Gastroesophageal sphincter (tissue), 4 donors: ENCODE measurements around the gene GNG14. TPM values are rescaled to one million over a fixed set of nuclear protein-coding genes. Genes with fewer than 3 reads are reported as not detected.
"Not testable (repeated sequence)": the region's sequence is repeated elsewhere in the genome, so short reads cannot be mapped to it uniquely, and the experiment has no call there.

Experiments
- ATAC-seq: fragments of 150-250 bp; one replicate; pipeline ENCODE4 v1.9.1; 2016; ENCODE audit warnings: mild to moderate bottlenecking, moderate library complexity
- H3K27ac ChIP-seq, 4 donors: fragments of 200-600 bp; sonication (generic) in 3 of 4; 1 replicate in 3 of 4; 2 replicates in 1 of 4; pipeline ENCODE4 v1.5.1; 2016 to 2019
- H3K27me3 ChIP-seq: fragments of 200-600 bp; sonication (generic); one replicate; pipeline ENCODE4 v1.5.1; 2019
- H3K36me3 ChIP-seq, 2 donors: fragments of 200-600 bp; sonication (generic); one replicate each; pipeline ENCODE4 v1.5.1; 2019; ENCODE audit warnings: control low read depth in 1 of 2
- H3K4me1 ChIP-seq, 3 donors: fragments of 200-600 bp; sonication (generic); 1 replicate in 2 of 3; 2 replicates in 1 of 3; pipeline ENCODE4 v1.5.1; 2016 to 2019; ENCODE audit warnings: control low read depth in 2 of 3
- H3K4me3 ChIP-seq, 2 donors: fragments of 200-600 bp; sonication (generic); one replicate each; pipeline ENCODE4 v1.5.1; 2019; ENCODE audit warnings: mild to moderate bottlenecking in 1 of 2, moderate library complexity in 1 of 2
- H3K9me3 ChIP-seq, 3 donors: fragments of 200-600 bp; sonication (generic); one replicate each; pipeline ENCODE4 v1.5.1; 2017 to 2019; ENCODE audit warnings: control low read depth in 2 of 3
- EP300 ChIP-seq: sonication (generic); formaldehyde crosslinking; IDR thresholded peaks from one replicate; pipeline ENCODE4 v1.6.1; 2017; ENCODE audit warnings: antibody characterized with exemption, mild to moderate bottlenecking
- POLR2A ChIP-seq, 2 donors: fragments of 450-650 bp; IDR thresholded peaks; one replicate each; pipeline ENCODE4 v1.6.1; 2017; ENCODE audit warnings: antibody characterized with exemption in 2 of 2, mild to moderate bottlenecking in 2 of 2, moderate library complexity in 1 of 2
- POLR2AphosphoS5 ChIP-seq: sonication (generic); formaldehyde crosslinking; IDR thresholded peaks from one replicate; pipeline ENCODE4 v1.6.1; 2017; ENCODE audit warnings: antibody characterized with exemption
- WGBS, 2 donors: methylation state at CpG; one replicate each; pipeline ENCODE4 v1.1.5; 2018; ENCODE audit warnings: low coverage in 1 of 2; 5-methylcytosine and 5-hydroxymethylcytosine counted together
- total RNA-seq, 4 donors: library from RNA; depleted of rRNA; stranded (reverse); fragments of >200 nt; gene quantifications; one replicate each; pipeline ENCODE4 v1.1.0, GENCODE V29; 2016
- TF ChIP-seq, protein P1 (sequence below), 4 experiments: fragments of 200-600 bp in 2 of 4; fragments of 450-650 bp in 2 of 4; sonication (generic) in 1 of 4; IDR thresholded peaks; one replicate each; pipeline ENCODE4 v1.5.1; 2017 to 2019; ENCODE audit warnings: antibody characterized with exemption in 4 of 4, mild to moderate bottlenecking in 2 of 4, moderate library complexity in 2 of 4

GNG14 gene
- total RNA-seq, 4 donors from 2014 or later, result not detected

- Histone ChIP-seq H3K4me3 (peak within 1 kb of the TSS; percentile 67 to 90), H3K36me3 (peaks cover 0 to 37% of the 10 kb centered on the region in 2 donors), H3K4me1 (peaks cover 0 to 24% (median 10%) of the 10 kb centered on the region in 3 donors), H3K9me3 (no peaks in the 10 kb centered on the region), H3K27me3 (no peaks in the 10 kb centered on the region), H3K27ac (peak within 1 kb of the TSS; percentile 75 to 93 (median 88))
- ATAC-seq, result peak; percentile 91
- TF ChIP-seq, protein P1, sequence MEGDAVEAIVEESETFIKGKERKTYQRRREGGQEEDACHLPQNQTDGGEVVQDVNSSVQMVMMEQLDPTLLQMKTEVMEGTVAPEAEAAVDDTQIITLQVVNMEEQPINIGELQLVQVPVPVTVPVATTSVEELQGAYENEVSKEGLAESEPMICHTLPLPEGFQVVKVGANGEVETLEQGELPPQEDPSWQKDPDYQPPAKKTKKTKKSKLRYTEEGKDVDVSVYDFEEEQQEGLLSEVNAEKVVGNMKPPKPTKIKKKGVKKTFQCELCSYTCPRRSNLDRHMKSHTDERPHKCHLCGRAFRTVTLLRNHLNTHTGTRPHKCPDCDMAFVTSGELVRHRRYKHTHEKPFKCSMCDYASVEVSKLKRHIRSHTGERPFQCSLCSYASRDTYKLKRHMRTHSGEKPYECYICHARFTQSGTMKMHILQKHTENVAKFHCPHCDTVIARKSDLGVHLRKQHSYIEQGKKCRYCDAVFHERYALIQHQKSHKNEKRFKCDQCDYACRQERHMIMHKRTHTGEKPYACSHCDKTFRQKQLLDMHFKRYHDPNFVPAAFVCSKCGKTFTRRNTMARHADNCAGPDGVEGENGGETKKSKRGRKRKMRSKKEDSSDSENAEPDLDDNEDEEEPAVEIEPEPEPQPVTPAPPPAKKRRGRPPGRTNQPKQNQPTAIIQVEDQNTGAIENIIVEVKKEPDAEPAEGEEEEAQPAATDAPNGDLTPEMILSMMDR (IDR thresholded peaks at IDR 0.05), result peak in 1 of 4 experiments; percentile 22
- no peak for TF ChIP-seq EP300
- TF ChIP-seq POLR2AphosphoS5, result peak; percentile 94
- peak; percentile 51 to 61 for TF ChIP-seq POLR2A (IDR thresholded peaks at IDR 0.05)
- WGBS, 2 donors, result 5 to 62% methylated on average over 5 to 8 of the region's 59 CpGs
These were observed 8.9 kb downstream of the GNG14 start, which contains the start of gene FBXW9 for GRCh38 chr19:12696366-12697335. TSS of gene FBXW9 (minus strand) at chr19:12696631. CDS start at chr19:12696581, 50 bp downstream.

GRCh38 chr19:12697425-12697824 is 9.6 kb downstream of the GNG14 start:
- 81 to 100% methylated on average over 1 to 4 of the region's 22 CpGs for WGBS, 2 donors
- H3K27me3 ChIP-seq, ATAC-seq, H3K4me3 ChIP-seq, H3K9me3 ChIP-seq: not testable (repeated sequence)
- Histone ChIP-seq H3K36me3 (peaks cover 0 to 45% of the 10 kb centered on the region in 2 donors), H3K27ac (peak overlapping the region in 2 of 4 donors; percentile 89 to 93), H3K4me1 (peaks cover 0 to 24% (median 10%) of the 10 kb centered on the region in 3 donors)

- H3K36me3 ChIP-seq, result peaks cover 0 to 52% of the 10 kb centered on the region in 2 donors
- no peaks in the 10 kb centered on the region for H3K27me3 ChIP-seq
- ATAC-seq, result no peak
- TF ChIP-seq POLR2AphosphoS5 (no peak), EP300 (no peak), POLR2A (IDR thresholded peaks at IDR 0.05) (no peak)
- TF ChIP-seq, protein P1 (IDR thresholded peaks at IDR 0.05), result no peak
- H3K9me3 ChIP-seq, result no peaks in the 10 kb centered on the region
- 71 to 87% methylated on average over 4 to 5 of the region's 6 CpGs for WGBS, 2 donors
- no peak overlapping the region for H3K27ac ChIP-seq
- peaks cover 0 to 24% (median 10%) of the 10 kb centered on the region in 3 donors for H3K4me1 ChIP-seq
- H3K4me3 ChIP-seq, result no peak overlapping the region
These were observed 10.3 kb downstream of the GNG14 start for GRCh38 chr19:12698138-12698537.

DNA sequence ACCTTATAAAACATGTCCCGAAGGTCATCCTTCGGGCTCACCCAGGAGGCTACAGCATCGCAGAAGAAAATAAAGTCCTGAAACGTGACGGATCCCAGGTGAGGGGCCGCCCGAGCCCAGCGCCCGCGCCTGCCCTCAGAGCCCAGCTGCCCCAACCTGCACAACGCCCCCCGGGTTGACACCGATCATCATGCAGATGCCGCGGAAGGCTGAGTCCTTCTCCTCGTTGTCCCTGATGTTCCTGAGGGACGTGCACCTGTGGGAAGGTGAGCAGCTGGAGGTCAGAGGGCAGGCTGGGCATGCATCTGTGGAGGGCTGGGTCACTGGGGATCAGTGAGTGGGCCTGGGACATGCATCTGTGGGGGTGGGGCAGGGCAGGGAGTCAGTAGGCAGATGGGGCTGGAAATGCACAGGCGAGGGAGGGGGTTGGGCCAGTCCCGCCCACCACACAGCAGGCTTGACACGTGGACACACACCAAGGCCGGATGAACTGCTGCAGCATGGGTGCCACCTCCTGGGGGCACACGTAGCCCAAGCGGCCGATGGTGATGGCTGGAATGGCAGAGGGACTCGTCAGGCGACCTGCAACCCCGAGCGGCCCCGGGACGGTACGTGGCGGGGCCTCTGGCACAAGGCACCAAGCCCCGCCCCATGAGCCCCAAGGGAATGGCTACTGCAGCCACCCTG is 13.9 kb downstream of the GNG14 start:
- H3K4me3 ChIP-seq, result no peak overlapping the region
- H3K9me3 ChIP-seq, result no peaks in the 10 kb centered on the region
- H3K27ac ChIP-seq, result no peak overlapping the region
- H3K27me3 ChIP-seq, result no peaks in the 10 kb centered on the region
- 75 to 100% methylated on average over 1 to 2 of the region's 33 CpGs for WGBS, 2 donors
- TF ChIP-seq POLR2AphosphoS5 (no peak), POLR2A (IDR thresholded peaks at IDR 0.05) (no peak), EP300 (no peak)
- TF ChIP-seq, protein P1 (IDR thresholded peaks at IDR 0.05), result no peak
- H3K4me1 ChIP-seq, result peaks cover 0 to 7% (median 5%) of the 10 kb centered on the region in 3 donors
- no peak for ATAC-seq
- H3K36me3 ChIP-seq, result peaks cover 0 to 88% of the 10 kb centered on the region in 2 donors

- WGBS, 2 donors, result 50% methylated on average over 6 of the region's 9 CpGs; no CpG with 5 or more reads in 1 of the 2 donors
- TF ChIP-seq, protein P1 (IDR thresholded peaks at IDR 0.05), result no peak
- no peak for TF ChIP-seq EP300
- no peak for TF ChIP-seq POLR2A (IDR thresholded peaks at IDR 0.05)
- no peak for TF ChIP-seq POLR2AphosphoS5
- H3K27me3 ChIP-seq, result no peaks in the 10 kb centered on the region
- ATAC-seq, result no peak
- H3K4me1 ChIP-seq, result no peaks in the 10 kb centered on the region
- no peak overlapping the region for H3K27ac ChIP-seq
- peaks cover 0 to 98% of the 10 kb centered on the region in 2 donors for H3K36me3 ChIP-seq
- no peaks in the 10 kb centered on the region for H3K9me3 ChIP-seq
- H3K4me3 ChIP-seq, result no peak overlapping the region
These were observed 15.2 kb downstream of the GNG14 start for GRCh38 chr19:12703046-12703445.
